ENCODE measurements around the gene KIN.
A peak's percentile ranks its signal among the peaks of the same experiment; 100 is the strongest.

Gene KIN, protein sequence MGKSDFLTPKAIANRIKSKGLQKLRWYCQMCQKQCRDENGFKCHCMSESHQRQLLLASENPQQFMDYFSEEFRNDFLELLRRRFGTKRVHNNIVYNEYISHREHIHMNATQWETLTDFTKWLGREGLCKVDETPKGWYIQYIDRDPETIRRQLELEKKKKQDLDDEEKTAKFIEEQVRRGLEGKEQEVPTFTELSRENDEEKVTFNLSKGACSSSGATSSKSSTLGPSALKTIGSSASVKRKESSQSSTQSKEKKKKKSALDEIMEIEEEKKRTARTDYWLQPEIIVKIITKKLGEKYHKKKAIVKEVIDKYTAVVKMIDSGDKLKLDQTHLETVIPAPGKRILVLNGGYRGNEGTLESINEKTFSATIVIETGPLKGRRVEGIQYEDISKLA

DNA sequence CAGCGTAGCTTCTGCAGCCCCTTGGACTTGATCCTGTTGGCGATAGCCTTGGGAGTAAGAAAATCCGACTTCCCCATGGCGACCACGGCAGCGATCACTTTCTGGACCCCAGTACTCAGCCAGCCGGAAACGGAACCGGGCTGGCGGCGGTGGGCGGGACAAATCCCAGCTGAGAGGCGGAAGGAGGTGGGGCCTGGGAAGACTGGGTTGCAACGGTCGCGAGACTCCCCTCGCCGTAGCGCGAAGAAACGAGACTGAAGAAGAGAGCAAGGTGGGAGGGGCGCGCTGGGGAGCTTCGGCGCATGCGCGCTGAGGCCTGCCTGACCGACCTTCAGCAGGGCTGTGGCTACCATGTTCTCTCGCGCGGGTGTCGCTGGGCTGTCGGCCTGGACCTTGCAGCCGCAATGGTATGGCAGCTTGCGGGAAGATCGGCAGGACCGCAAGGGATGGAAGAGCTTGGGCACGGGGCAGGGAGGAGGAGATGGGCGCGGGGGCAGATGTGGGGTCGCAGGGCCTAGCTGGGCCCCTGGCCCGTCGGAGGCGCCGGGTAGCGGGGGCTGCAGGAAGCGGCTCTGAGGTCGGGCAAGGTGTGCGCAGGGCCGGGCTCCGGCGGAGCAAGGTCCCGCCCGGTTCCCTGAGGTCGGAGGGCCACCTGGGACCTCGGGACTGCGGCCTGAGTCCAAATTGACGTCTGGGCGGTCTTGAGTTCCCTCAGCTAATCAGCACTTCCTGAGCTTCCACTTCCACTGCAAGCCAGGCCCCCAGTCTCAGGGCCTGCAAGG lies at the start of gene KIN, which contains the start of gene ATP5F1C:
Gene KIN (minus strand): TSS at position 137 of the 782 bp plus-strand sequence. CDS start 60 bp downstream, at position 77.
Gene ATP5F1C (plus strand): TSS at position 321 of the 782 bp plus-strand sequence. CDS start 31 bp downstream, at position 352.
- H3K4me3 ChIP-seq (ENCODE audit: control insufficient read depth, low read depth, low read length): peak within 1 kb of the TSS; percentile 91
- peak; percentile 82 for DNase-seq (ENCODE audit: low read depth)
- TF ChIP-seq, protein P1, sequence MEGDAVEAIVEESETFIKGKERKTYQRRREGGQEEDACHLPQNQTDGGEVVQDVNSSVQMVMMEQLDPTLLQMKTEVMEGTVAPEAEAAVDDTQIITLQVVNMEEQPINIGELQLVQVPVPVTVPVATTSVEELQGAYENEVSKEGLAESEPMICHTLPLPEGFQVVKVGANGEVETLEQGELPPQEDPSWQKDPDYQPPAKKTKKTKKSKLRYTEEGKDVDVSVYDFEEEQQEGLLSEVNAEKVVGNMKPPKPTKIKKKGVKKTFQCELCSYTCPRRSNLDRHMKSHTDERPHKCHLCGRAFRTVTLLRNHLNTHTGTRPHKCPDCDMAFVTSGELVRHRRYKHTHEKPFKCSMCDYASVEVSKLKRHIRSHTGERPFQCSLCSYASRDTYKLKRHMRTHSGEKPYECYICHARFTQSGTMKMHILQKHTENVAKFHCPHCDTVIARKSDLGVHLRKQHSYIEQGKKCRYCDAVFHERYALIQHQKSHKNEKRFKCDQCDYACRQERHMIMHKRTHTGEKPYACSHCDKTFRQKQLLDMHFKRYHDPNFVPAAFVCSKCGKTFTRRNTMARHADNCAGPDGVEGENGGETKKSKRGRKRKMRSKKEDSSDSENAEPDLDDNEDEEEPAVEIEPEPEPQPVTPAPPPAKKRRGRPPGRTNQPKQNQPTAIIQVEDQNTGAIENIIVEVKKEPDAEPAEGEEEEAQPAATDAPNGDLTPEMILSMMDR (IDR thresholded peaks at IDR 0.05; ENCODE audit: control insufficient read depth, insufficient read depth, low read depth, low read length, missing control alignments): no peak

DNA sequence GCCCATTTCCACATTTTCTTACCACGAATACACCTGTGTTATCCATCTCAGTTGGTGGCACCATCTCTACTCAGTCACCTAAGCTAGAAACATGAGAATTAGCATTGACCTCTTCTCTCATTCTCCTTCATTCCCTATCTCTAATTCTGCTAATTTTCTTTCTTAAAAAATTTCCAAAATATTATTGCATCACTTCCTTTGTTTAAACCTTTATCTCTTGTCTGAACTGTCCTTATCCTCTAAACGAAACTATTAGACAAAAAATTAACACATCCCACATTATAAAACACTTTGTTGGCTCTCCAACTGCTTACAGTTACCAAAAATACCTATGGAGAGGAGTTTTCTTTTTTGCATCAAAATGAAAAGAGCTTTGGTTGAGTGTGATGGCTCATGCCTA lies 48.8 kb upstream of the KIN start:
- TF ChIP-seq, protein P1 (IDR thresholded peaks at IDR 0.05; ENCODE audit: control insufficient read depth, insufficient read depth, low read depth, low read length, missing control alignments): no peak
- DNase-seq (ENCODE audit: low read depth): no peak
- H3K4me3 ChIP-seq (ENCODE audit: control insufficient read depth, low read depth, low read length): no peak overlapping the region

DNA sequence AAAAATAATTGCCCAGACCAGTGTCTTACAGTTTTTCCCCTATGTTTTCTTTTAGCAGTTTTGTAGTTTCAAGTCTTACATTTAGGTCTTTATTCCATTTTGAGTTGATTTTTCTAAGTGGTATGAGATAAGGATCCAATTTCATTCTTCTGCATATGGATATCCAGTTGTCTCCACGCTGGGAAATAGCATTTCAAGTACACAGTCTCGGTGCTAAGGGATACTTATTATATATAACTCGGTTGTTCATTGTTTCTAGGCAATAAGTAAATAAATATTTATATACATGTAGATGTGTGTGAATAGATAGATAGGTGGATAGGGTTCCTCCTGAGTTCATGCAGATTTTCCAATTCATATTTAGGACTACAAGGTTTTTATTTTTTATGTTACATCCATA lies 46.5 kb upstream of the KIN start:
- H3K4me3 ChIP-seq (ENCODE audit: control insufficient read depth, low read depth, low read length): no peak overlapping the region
- TF ChIP-seq, protein P1 (IDR thresholded peaks at IDR 0.05; ENCODE audit: control insufficient read depth, insufficient read depth, low read depth, low read length, missing control alignments): no peak
- DNase-seq (ENCODE audit: low read depth): no peak

DNA sequence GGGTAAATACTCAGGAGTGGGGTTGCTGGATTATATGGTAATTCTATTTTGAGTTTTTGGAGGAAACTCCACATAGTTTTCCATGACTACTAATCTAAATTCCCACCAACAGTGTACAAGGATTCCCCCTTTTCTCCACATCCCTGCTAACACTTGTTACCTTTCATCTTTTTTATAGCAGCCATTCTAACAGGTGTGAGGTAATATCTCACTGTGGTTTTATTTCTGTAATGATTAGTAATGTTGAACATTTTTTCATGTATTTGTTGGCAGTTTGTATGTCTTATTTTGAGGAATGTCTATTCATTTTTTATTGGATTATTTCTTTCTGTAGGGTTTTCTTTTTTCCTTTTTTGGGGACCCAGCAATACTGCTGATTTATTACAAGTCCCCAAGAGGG lies 45.4 kb upstream of the KIN start:
- TF ChIP-seq, protein P1 (IDR thresholded peaks at IDR 0.05; ENCODE audit: control insufficient read depth, insufficient read depth, low read depth, low read length, missing control alignments): no peak
- no peak for DNase-seq (ENCODE audit: low read depth)

DNA sequence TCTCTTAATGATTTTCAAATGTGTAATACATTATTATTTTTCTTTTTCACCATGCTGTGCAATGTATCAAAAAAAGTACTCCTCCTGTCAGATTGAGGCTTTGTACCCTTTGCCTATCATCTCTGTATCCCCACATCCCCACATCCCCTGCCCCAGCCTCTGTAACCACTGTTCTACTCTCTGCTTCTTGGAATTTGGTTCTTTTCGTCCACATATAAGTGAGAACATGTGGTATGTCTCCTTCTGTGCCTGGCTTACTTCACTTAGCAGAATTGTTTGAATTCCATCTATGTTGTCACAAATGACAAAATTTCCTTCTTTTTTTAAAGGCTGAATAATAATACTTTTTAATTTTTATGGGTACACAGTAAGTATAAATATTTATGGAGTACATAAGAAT lies 44.3 kb upstream of the KIN start:
- H3K4me3 ChIP-seq (ENCODE audit: control insufficient read depth, low read depth, low read length): no peak overlapping the region
- DNase-seq (ENCODE audit: low read depth): no peak
- TF ChIP-seq, protein P1 (IDR thresholded peaks at IDR 0.05; ENCODE audit: control insufficient read depth, insufficient read depth, low read depth, low read length, missing control alignments): no peak

More for the DNA sequence above, 45.4 kb upstream of the KIN start:
- no peak overlapping the region for H3K4me3 ChIP-seq (ENCODE audit: control insufficient read depth, low read depth, low read length)

DNA sequence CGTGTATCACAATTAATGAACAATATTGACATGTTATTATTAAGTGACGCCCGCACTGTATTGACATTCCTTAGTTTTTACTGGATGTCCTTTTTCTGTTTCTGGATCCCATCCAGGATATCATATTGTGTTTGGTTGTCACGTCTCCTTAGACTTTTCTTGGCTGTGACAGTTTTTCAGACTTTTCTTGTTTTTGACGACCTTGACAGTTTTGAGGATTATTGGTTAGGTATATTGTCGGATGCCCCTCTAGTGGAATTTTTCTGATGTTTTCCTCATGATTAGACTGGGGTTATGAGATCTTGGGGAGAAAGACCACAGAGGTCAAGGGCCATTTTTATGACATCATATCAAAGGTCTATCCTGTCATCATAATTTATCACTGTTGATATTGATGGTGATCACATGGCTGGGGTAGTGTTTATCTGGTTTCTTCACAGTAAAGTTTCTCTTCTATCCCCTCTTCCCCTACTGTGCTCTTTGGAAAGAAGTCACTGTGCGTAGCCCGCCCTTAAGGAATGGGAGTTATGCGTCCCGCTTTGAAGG lies 41.6 kb upstream of the KIN start:
- TF ChIP-seq, protein P1 (IDR thresholded peaks at IDR 0.05; ENCODE audit: control insufficient read depth, insufficient read depth, low read depth, low read length, missing control alignments): no peak
- no peak overlapping the region for H3K4me3 ChIP-seq (ENCODE audit: control insufficient read depth, low read depth, low read length)
- DNase-seq (ENCODE audit: low read depth): no peak
